ENCODE results near the gene SEMA3D.

SEMA3D gene

GRCh38 chr7:85052894-85053293 is 134.0 kb downstream of the SEMA3D start:
- H3K4me3 ChIP-seq (ENCODE audit: low read depth in 1 of 2, low read length in 2 of 2) = no peak overlapping the region
- no peaks in the 10 kb centered on the region for H3K27me3 ChIP-seq (ENCODE audit: control insufficient read depth in 1 of 2, insufficient read depth in 2 of 2, low read length in 2 of 2)
- H3K27ac ChIP-seq (ENCODE audit: low read depth, low read length) = no peak overlapping the region
- H3K36me3 ChIP-seq (ENCODE audit: insufficient read depth, low read length) = no peaks in the 10 kb centered on the region
- H3K9me3 ChIP-seq (ENCODE audit: low read length) = no peaks in the 10 kb centered on the region
- no peaks in the 10 kb centered on the region for H3K4me1 ChIP-seq (ENCODE audit: insufficient read depth, low read length)
- no peak overlapping the region for H3K9ac ChIP-seq (ENCODE audit: low read length)

- H3K27ac ChIP-seq (ENCODE audit: low read depth, low read length) = no peak overlapping the region
- H3K9me3 ChIP-seq (ENCODE audit: low read length) = no peaks in the 10 kb centered on the region
- H3K9ac ChIP-seq (ENCODE audit: low read length) = no peak overlapping the region
- H3K36me3 ChIP-seq (ENCODE audit: insufficient read depth, low read length) = no peaks in the 10 kb centered on the region
- no peaks in the 10 kb centered on the region for H3K4me1 ChIP-seq (ENCODE audit: insufficient read depth, low read length)
- H3K27me3 ChIP-seq (ENCODE audit: control insufficient read depth in 1 of 2, insufficient read depth in 2 of 2, low read length in 2 of 2) = no peaks in the 10 kb centered on the region
- no peak overlapping the region for H3K4me3 ChIP-seq (ENCODE audit: low read depth in 1 of 2, low read length in 2 of 2)
Measured at GRCh38 chr7:85052056-85052737, 134.7 kb downstream of the SEMA3D start.

GRCh38 chr7:85046534-85046933 is 140.3 kb downstream of the SEMA3D start:
- Histone ChIP-seq H3K36me3 (ENCODE audit: insufficient read depth, low read length) (no peaks in the 10 kb centered on the region), H3K9me3 (ENCODE audit: low read length) (no peaks in the 10 kb centered on the region), H3K9ac (ENCODE audit: low read length) (no peak overlapping the region), H3K4me3 (ENCODE audit: low read depth in 1 of 2, low read length in 2 of 2) (no peak overlapping the region), H3K27ac (ENCODE audit: low read depth, low read length) (no peak overlapping the region), H3K27me3 (ENCODE audit: control insufficient read depth in 1 of 2, insufficient read depth in 2 of 2, low read length in 2 of 2) (no peaks in the 10 kb centered on the region), H3K4me1 (ENCODE audit: insufficient read depth, low read length) (no peaks in the 10 kb centered on the region)

GRCh38 chr7:85041605-85042216 is 145.1 kb downstream of the SEMA3D start:
- Histone ChIP-seq H3K36me3 (ENCODE audit: insufficient read depth, low read length) (no peaks in the 10 kb centered on the region), H3K9me3 (ENCODE audit: low read length) (no peaks in the 10 kb centered on the region), H3K27ac (ENCODE audit: low read depth, low read length) (no peak overlapping the region), H3K4me1 (ENCODE audit: insufficient read depth, low read length) (no peaks in the 10 kb centered on the region), H3K27me3 (ENCODE audit: control insufficient read depth in 1 of 2, insufficient read depth in 2 of 2, low read length in 2 of 2) (no peaks in the 10 kb centered on the region), H3K4me3 (ENCODE audit: low read depth in 1 of 2, low read length in 2 of 2) (no peak overlapping the region), H3K9ac (ENCODE audit: low read length) (no peak overlapping the region)

- Histone ChIP-seq H3K4me3 (ENCODE audit: low read depth in 1 of 2, low read length in 2 of 2) (no peak overlapping the region), H3K9me3 (ENCODE audit: low read length) (no peaks in the 10 kb centered on the region), H3K27me3 (ENCODE audit: control insufficient read depth in 1 of 2, insufficient read depth in 2 of 2, low read length in 2 of 2) (no peaks in the 10 kb centered on the region), H3K27ac (ENCODE audit: low read depth, low read length) (no peak overlapping the region), H3K4me1 (ENCODE audit: insufficient read depth, low read length) (no peaks in the 10 kb centered on the region), H3K36me3 (ENCODE audit: insufficient read depth, low read length) (no peaks in the 10 kb centered on the region), H3K9ac (ENCODE audit: low read length) (no peak overlapping the region)
Measured at GRCh38 chr7:85039196-85039923, 147.5 kb downstream of the SEMA3D start.

- Histone ChIP-seq H3K36me3 (ENCODE audit: insufficient read depth, low read length) (no peaks in the 10 kb centered on the region), H3K4me1 (ENCODE audit: insufficient read depth, low read length) (no peaks in the 10 kb centered on the region), H3K27me3 (ENCODE audit: control insufficient read depth in 1 of 2, insufficient read depth in 2 of 2, low read length in 2 of 2) (no peaks in the 10 kb centered on the region), H3K27ac (ENCODE audit: low read depth, low read length) (no peak overlapping the region), H3K9ac (ENCODE audit: low read length) (no peak overlapping the region), H3K9me3 (ENCODE audit: low read length) (no peaks in the 10 kb centered on the region), H3K4me3 (ENCODE audit: low read depth in 1 of 2, low read length in 2 of 2) (no peak overlapping the region)
Measured at GRCh38 chr7:85038466-85038865, 148.4 kb downstream of the SEMA3D start.

- H3K4me3 ChIP-seq (ENCODE audit: low read depth in 1 of 2, low read length in 2 of 2) = no peak overlapping the region
- no peaks in the 10 kb centered on the region for H3K4me1 ChIP-seq (ENCODE audit: insufficient read depth, low read length)
- no peak overlapping the region for H3K9ac ChIP-seq (ENCODE audit: low read length)
- H3K27ac ChIP-seq (ENCODE audit: low read depth, low read length) = no peak overlapping the region
- H3K27me3 ChIP-seq (ENCODE audit: control insufficient read depth in 1 of 2, insufficient read depth in 2 of 2, low read length in 2 of 2) = no peaks in the 10 kb centered on the region
- no peaks in the 10 kb centered on the region for H3K36me3 ChIP-seq (ENCODE audit: insufficient read depth, low read length)
- H3K9me3 ChIP-seq (ENCODE audit: low read length) = no peaks in the 10 kb centered on the region
Measured at GRCh38 chr7:85033263-85033662, 153.6 kb downstream of the SEMA3D start.

- no peaks in the 10 kb centered on the region for H3K9me3 ChIP-seq (ENCODE audit: low read length)
- no peak overlapping the region for H3K9ac ChIP-seq (ENCODE audit: low read length)
- H3K36me3 ChIP-seq (ENCODE audit: insufficient read depth, low read length) = no peaks in the 10 kb centered on the region
- H3K27me3 ChIP-seq (ENCODE audit: control insufficient read depth in 1 of 2, insufficient read depth in 2 of 2, low read length in 2 of 2) = no peaks in the 10 kb centered on the region
- H3K27ac ChIP-seq (ENCODE audit: low read depth, low read length) = no peak overlapping the region
- H3K4me3 ChIP-seq (ENCODE audit: low read depth in 1 of 2, low read length in 2 of 2) = no peak overlapping the region
- no peaks in the 10 kb centered on the region for H3K4me1 ChIP-seq (ENCODE audit: insufficient read depth, low read length)
Measured at GRCh38 chr7:85031475-85031874, 155.4 kb downstream of the SEMA3D start.

GRCh38 chr7:85030893-85031292 is 156.0 kb downstream of the SEMA3D start:
- no peaks in the 10 kb centered on the region for H3K36me3 ChIP-seq (ENCODE audit: insufficient read depth, low read length)
- H3K27me3 ChIP-seq (ENCODE audit: control insufficient read depth in 1 of 2, insufficient read depth in 2 of 2, low read length in 2 of 2) = no peaks in the 10 kb centered on the region
- no peaks in the 10 kb centered on the region for H3K4me1 ChIP-seq (ENCODE audit: insufficient read depth, low read length)
- no peak overlapping the region for H3K27ac ChIP-seq (ENCODE audit: low read depth, low read length)
- no peaks in the 10 kb centered on the region for H3K9me3 ChIP-seq (ENCODE audit: low read length)
- no peak overlapping the region for H3K9ac ChIP-seq (ENCODE audit: low read length)
- no peak overlapping the region for H3K4me3 ChIP-seq (ENCODE audit: low read depth in 1 of 2, low read length in 2 of 2)

- H3K9ac ChIP-seq (ENCODE audit: low read length) = no peak overlapping the region
- H3K4me3 ChIP-seq (ENCODE audit: low read depth in 1 of 2, low read length in 2 of 2) = no peak overlapping the region
- no peaks in the 10 kb centered on the region for H3K27me3 ChIP-seq (ENCODE audit: control insufficient read depth in 1 of 2, insufficient read depth in 2 of 2, low read length in 2 of 2)
- no peaks in the 10 kb centered on the region for H3K9me3 ChIP-seq (ENCODE audit: low read length)
- H3K27ac ChIP-seq (ENCODE audit: low read depth, low read length) = no peak overlapping the region
- H3K36me3 ChIP-seq (ENCODE audit: insufficient read depth, low read length) = no peaks in the 10 kb centered on the region
- H3K4me1 ChIP-seq (ENCODE audit: insufficient read depth, low read length) = peaks cover 4% of the 10 kb centered on the region
Measured at GRCh38 chr7:85025312-85025756, 161.5 kb downstream of the SEMA3D start.

GRCh38 chr7:85023916-85024315 is 162.9 kb downstream of the SEMA3D start:
- no peaks in the 10 kb centered on the region for H3K36me3 ChIP-seq (ENCODE audit: insufficient read depth, low read length)
- H3K4me1 ChIP-seq (ENCODE audit: insufficient read depth, low read length) = peaks cover 4% of the 10 kb centered on the region
- H3K9me3 ChIP-seq (ENCODE audit: low read length) = no peaks in the 10 kb centered on the region
- no peak overlapping the region for H3K27ac ChIP-seq (ENCODE audit: low read depth, low read length)
- H3K4me3 ChIP-seq (ENCODE audit: low read depth in 1 of 2, low read length in 2 of 2) = no peak overlapping the region
- no peaks in the 10 kb centered on the region for H3K27me3 ChIP-seq (ENCODE audit: control insufficient read depth in 1 of 2, insufficient read depth in 2 of 2, low read length in 2 of 2)
- H3K9ac ChIP-seq (ENCODE audit: low read length) = no peak overlapping the region
